SK-N-SH treated with all-trans-retinoic acid at 6 μM for 48 hours (cell line): ENCODE data around the gene POLR1E.

Experiments
- ATAC-seq: fragments of 200-7000 bp; cut with Tn5 transposase; 3 replicates; pipeline ENCODE4 v1.9.1; 2020; ENCODE audit warnings: mild to moderate bottlenecking, moderate library complexity
- BACH2 ChIP-seq: fragments of 250-450 bp; sonication (Bioruptor Pico); IDR thresholded peaks from 2 replicates; pipeline ENCODE4 v1.9.0; 2021; ENCODE audit warnings: mild to moderate bottlenecking, borderline replicate concordance
- CSDC2 ChIP-seq: fragments of 250-450 bp; sonication (Bioruptor Pico); IDR thresholded peaks from 2 replicates; pipeline ENCODE4 v1.5.0; 2020; ENCODE audit warnings: mild to moderate bottlenecking, moderate library complexity
- ESRRG ChIP-seq: fragments of 250-450 bp; sonication (Bioruptor Pico); IDR thresholded peaks from 2 replicates; pipeline ENCODE4 v1.6.1; 2021; ENCODE audit warnings: mild to moderate bottlenecking
- GLIS3 ChIP-seq: fragments of 250-450 bp; sonication (Bioruptor Pico); IDR thresholded peaks from 2 replicates; pipeline ENCODE4 v1.5.0; 2020; ENCODE audit warnings: mild to moderate bottlenecking, moderate library complexity
- ISL1 ChIP-seq: fragments of 250-450 bp; sonication (Bioruptor Pico); IDR thresholded peaks from 2 replicates; pipeline ENCODE4 v2.1.2; 2022; ENCODE audit warnings: mild to moderate bottlenecking, moderate library complexity
- RARB ChIP-seq: fragments of 250-450 bp; sonication (Bioruptor Pico); IDR thresholded peaks from 2 replicates; pipeline ENCODE4 v1.8.0; 2021; ENCODE audit warnings: mild to moderate bottlenecking, moderate library complexity
- TCF4 ChIP-seq: fragments of 250-450 bp; sonication (Bioruptor Pico); IDR thresholded peaks from 2 replicates; pipeline ENCODE4 v1.8.0; 2021; ENCODE audit warnings: mild to moderate bottlenecking, moderate library complexity, borderline replicate concordance
- TOX ChIP-seq: fragments of 250-450 bp; sonication (Bioruptor Pico); IDR thresholded peaks from 2 replicates; pipeline ENCODE4 v1.8.0; 2021; ENCODE audit warnings: mild to moderate bottlenecking, moderate library complexity, borderline replicate concordance
- ZC3H10 ChIP-seq: fragments of 250-450 bp; sonication (Bioruptor Pico); IDR thresholded peaks from 2 replicates; pipeline ENCODE4 v1.5.1; 2021; ENCODE audit warnings: mild to moderate bottlenecking, moderate library complexity
- ZFP3 ChIP-seq: fragments of 250-450 bp; sonication (Bioruptor Pico); IDR thresholded peaks from 2 replicates; pipeline ENCODE4 v1.5.0; 2020; ENCODE audit warnings: mild to moderate bottlenecking, moderate library complexity
- ZFP30 ChIP-seq: fragments of 450-650 bp; formaldehyde crosslinking; IDR thresholded peaks from 2 replicates; pipeline ENCODE4 v1.5.0; 2022; ENCODE audit warnings: mild to moderate bottlenecking, moderate library complexity
- ZNF565 ChIP-seq: fragments of 450-650 bp; formaldehyde crosslinking; conservative IDR thresholded peaks from 2 replicates; pipeline ENCODE4 v1.5.0; 2020; ENCODE audit warnings: low read depth, mild to moderate bottlenecking, moderate library complexity
- ZNF8 ChIP-seq: fragments of 450-650 bp; formaldehyde crosslinking; IDR thresholded peaks from 2 replicates; pipeline ENCODE4 v1.5.0; 2020; ENCODE audit warnings: mild to moderate bottlenecking, moderate library complexity
- TF ChIP-seq, protein P1 (sequence below): fragments of 250-450 bp; sonication (Bioruptor Pico); IDR thresholded peaks from 2 replicates; pipeline ENCODE4 v1.5.1; 2020; ENCODE audit warnings: low read depth, mild to moderate bottlenecking, moderate library complexity
- TF ChIP-seq, protein P2 (sequence below): fragments of 250-450 bp; sonication (Bioruptor Pico); IDR thresholded peaks from 2 replicates; pipeline ENCODE4 v1.8.0; 2021; ENCODE audit warnings: low read depth, mild to moderate bottlenecking, moderate library complexity, borderline replicate concordance
- TF ChIP-seq, protein P3 (sequence below): fragments of 250-450 bp; sonication (Bioruptor Pico); IDR thresholded peaks from 2 replicates; pipeline ENCODE4 v1.5.0; 2020; ENCODE audit warnings: mild to moderate bottlenecking, moderate library complexity
- TF ChIP-seq, protein P4 (sequence below): fragments of 250-450 bp; sonication (Bioruptor Pico); IDR thresholded peaks from 2 replicates; pipeline ENCODE4 v1.5.1; 2021; ENCODE audit warnings: mild to moderate bottlenecking, moderate library complexity

POLR1E gene

DNA sequence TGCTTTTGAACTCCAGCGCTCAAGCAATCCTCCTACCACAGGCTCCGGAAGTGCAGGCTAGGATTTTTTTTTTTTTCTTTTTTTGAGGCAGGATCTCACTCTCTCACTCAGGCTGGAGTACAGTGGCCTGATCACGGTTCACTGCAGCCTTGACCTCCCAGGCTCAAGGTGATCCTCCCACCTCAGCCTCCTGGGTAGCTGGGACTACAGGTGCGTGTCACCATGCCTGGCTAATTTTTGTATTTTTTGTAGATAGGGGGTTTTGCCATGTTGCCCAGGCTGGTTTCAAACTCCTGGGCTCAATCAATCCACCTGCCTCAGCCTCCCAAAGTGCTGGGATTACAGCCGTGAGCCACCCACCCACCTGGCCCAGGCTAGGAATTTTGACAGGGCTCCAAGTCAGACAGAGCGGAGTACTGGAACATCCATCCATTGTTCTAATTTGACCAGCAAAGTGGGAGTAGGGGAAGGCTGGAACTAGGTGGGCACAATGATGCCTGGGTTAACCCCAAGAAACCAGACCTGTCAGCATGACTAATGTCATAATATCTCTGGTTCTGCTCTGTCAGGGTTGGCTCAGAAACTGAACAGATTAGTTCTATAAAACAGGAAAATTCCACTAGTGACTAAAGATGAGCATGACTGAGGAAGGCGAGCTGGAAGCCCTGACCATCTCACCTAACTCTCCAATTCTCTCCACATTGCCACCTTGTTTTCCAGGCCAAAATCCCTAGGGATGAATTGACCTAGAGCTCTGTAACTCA is 29.7 kb upstream of the POLR1E start:
- ATAC-seq, result no peak
- TF ChIP-seq TCF4, result no peak
- TF ChIP-seq ESRRG (CRISPR knock-in tag), result no peak
- TF ChIP-seq, protein P1, sequence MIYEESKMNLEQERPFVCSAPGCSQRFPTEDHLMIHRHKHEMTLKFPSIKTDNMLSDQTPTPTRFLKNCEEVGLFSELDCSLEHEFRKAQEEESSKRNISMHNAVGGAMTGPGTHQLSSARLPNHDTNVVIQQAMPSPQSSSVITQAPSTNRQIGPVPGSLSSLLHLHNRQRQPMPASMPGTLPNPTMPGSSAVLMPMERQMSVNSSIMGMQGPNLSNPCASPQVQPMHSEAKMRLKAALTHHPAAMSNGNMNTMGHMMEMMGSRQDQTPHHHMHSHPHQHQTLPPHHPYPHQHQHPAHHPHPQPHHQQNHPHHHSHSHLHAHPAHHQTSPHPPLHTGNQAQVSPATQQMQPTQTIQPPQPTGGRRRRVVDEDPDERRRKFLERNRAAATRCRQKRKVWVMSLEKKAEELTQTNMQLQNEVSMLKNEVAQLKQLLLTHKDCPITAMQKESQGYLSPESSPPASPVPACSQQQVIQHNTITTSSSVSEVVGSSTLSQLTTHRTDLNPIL, result no peak
- TF ChIP-seq TOX (CRISPR knock-in tag), result no peak
- TF ChIP-seq, protein P2, sequence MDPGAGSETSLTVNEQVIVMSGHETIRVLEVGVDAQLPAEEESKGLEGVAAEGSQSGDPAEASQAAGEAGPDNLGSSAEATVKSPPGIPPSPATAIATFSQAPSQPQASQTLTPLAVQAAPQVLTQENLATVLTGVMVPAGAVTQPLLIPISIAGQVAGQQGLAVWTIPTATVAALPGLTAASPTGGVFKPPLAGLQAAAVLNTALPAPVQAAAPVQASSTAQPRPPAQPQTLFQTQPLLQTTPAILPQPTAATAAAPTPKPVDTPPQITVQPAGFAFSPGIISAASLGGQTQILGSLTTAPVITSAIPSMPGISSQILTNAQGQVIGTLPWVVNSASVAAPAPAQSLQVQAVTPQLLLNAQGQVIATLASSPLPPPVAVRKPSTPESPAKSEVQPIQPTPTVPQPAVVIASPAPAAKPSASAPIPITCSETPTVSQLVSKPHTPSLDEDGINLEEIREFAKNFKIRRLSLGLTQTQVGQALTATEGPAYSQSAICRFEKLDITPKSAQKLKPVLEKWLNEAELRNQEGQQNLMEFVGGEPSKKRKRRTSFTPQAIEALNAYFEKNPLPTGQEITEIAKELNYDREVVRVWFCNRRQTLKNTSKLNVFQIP (CRISPR knock-in tag), result no peak
- TF ChIP-seq BACH2, result no peak
- TF ChIP-seq RARB (CRISPR knock-in tag), result no peak
- TF ChIP-seq ZNF565 (CRISPR knock-in tag), result no peak
- TF ChIP-seq, protein P3, sequence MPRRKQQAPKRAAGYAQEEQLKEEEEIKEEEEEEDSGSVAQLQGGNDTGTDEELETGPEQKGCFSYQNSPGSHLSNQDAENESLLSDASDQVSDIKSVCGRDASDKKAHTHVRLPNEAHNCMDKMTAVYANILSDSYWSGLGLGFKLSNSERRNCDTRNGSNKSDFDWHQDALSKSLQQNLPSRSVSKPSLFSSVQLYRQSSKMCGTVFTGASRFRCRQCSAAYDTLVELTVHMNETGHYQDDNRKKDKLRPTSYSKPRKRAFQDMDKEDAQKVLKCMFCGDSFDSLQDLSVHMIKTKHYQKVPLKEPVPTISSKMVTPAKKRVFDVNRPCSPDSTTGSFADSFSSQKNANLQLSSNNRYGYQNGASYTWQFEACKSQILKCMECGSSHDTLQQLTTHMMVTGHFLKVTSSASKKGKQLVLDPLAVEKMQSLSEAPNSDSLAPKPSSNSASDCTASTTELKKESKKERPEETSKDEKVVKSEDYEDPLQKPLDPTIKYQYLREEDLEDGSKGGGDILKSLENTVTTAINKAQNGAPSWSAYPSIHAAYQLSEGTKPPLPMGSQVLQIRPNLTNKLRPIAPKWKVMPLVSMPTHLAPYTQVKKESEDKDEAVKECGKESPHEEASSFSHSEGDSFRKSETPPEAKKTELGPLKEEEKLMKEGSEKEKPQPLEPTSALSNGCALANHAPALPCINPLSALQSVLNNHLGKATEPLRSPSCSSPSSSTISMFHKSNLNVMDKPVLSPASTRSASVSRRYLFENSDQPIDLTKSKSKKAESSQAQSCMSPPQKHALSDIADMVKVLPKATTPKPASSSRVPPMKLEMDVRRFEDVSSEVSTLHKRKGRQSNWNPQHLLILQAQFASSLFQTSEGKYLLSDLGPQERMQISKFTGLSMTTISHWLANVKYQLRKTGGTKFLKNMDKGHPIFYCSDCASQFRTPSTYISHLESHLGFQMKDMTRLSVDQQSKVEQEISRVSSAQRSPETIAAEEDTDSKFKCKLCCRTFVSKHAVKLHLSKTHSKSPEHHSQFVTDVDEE (CRISPR knock-in tag), result no peak
- TF ChIP-seq GLIS3 (CRISPR knock-in tag), result no peak
- no peak for TF ChIP-seq ZFP30

DNA sequence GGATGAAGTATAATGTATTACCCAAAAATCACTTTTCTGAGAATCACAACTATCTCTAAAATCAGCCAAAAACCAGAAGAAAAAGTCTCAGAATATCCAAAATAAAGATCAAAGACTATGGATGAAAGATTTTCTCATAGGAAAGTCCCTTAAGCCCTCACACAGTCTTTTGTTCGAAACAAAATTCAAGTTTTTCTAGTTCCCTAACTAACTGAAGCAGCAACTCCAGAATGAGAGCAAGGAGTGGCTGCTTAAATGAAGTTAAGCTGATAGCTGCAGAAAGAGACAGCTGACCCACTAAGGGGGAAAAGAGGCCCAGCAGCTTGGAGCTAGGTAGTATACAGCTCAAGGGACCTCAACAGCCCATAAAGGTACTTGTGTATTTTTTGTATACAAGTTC is 28.9 kb upstream of the POLR1E start:
- no peak for ATAC-seq
- TF ChIP-seq CSDC2 (CRISPR knock-in tag), result no peak
- TF ChIP-seq ZNF8 (CRISPR knock-in tag), result no peak
- no peak for TF ChIP-seq ZFP3 (CRISPR knock-in tag)
- no peak for TF ChIP-seq RARB (CRISPR knock-in tag)
- TF ChIP-seq, protein P1, result no peak
- TF ChIP-seq, protein P4, sequence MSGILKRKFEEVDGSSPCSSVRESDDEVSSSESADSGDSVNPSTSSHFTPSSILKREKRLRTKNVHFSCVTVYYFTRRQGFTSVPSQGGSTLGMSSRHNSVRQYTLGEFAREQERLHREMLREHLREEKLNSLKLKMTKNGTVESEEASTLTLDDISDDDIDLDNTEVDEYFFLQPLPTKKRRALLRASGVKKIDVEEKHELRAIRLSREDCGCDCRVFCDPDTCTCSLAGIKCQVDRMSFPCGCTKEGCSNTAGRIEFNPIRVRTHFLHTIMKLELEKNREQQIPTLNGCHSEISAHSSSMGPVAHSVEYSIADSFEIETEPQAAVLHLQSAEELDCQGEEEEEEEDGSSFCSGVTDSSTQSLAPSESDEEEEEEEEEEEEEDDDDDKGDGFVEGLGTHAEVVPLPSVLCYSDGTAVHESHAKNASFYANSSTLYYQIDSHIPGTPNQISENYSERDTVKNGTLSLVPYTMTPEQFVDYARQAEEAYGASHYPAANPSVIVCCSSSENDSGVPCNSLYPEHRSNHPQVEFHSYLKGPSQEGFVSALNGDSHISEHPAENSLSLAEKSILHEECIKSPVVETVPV (CRISPR knock-in tag), result no peak
- TF ChIP-seq GLIS3 (CRISPR knock-in tag), result no peak

DNA sequence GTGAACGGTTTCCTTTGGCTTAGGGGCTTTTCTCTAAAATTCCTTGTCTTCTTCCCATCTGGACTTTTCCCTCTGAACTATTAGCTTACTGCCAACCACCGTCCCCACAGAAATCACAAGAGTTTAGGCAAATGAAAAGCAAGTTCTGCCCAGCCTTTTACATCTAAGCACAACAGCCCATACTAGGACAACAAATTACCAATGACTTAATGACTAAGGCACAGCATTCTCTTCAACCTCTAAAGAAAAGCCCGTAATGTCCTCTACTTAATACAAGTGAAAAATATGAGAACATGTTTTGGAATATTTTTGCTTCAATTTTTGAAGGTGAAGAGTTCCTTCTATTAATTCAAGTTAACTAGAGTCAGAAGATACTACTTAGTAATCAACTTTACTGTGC is 21.7 kb upstream of the POLR1E start:
- TF ChIP-seq ISL1 (CRISPR knock-in tag), result no peak
- no peak for TF ChIP-seq ZC3H10 (CRISPR knock-in tag)
- TF ChIP-seq, protein P3 (CRISPR knock-in tag), result no peak
- TF ChIP-seq TOX (CRISPR knock-in tag), result no peak
- TF ChIP-seq, all 23 proteins: peak for 0
- ATAC-seq, result no peak
